ENCODE measurements around the gene C5orf63.

C5orf63 gene

DNA sequence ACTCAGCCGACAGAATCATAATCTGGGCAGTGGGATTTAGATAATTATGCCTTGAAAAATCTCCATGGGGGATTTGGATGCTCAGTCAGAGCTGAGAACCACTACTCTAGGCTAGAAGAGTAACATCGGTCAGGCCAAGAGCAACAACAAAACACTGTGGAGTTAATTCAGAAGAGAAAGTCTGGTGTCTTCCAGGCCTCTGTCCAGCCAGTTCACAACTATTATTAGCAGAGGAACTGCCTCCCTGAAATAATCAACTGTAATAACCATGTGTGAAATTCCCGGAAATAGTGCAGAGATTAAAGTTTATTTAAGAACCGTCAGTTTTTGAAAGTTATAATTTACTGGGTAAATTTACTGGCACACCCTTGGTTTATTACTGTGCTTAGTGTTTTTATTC, 34.8 kb downstream of the C5orf63 start:
- TF ChIP-seq, protein P1, sequence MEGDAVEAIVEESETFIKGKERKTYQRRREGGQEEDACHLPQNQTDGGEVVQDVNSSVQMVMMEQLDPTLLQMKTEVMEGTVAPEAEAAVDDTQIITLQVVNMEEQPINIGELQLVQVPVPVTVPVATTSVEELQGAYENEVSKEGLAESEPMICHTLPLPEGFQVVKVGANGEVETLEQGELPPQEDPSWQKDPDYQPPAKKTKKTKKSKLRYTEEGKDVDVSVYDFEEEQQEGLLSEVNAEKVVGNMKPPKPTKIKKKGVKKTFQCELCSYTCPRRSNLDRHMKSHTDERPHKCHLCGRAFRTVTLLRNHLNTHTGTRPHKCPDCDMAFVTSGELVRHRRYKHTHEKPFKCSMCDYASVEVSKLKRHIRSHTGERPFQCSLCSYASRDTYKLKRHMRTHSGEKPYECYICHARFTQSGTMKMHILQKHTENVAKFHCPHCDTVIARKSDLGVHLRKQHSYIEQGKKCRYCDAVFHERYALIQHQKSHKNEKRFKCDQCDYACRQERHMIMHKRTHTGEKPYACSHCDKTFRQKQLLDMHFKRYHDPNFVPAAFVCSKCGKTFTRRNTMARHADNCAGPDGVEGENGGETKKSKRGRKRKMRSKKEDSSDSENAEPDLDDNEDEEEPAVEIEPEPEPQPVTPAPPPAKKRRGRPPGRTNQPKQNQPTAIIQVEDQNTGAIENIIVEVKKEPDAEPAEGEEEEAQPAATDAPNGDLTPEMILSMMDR (IDR thresholded peaks at IDR 0.05; ENCODE audit: unreplicated experiment in 3 of 3), result no peak
- Mint-ChIP-seq H3K27me3 (ENCODE audit: low read depth) (peaks cover 13% of the 10 kb centered on the region), H3K4me1 (peaks cover 11% of the 10 kb centered on the region), H3K4me3 (no peak overlapping the region), H3K27ac (no peak overlapping the region), H3K36me3 (ENCODE audit: low read depth) (no peaks in the 10 kb centered on the region), H3K9me3 (no peaks in the 10 kb centered on the region)

DNA sequence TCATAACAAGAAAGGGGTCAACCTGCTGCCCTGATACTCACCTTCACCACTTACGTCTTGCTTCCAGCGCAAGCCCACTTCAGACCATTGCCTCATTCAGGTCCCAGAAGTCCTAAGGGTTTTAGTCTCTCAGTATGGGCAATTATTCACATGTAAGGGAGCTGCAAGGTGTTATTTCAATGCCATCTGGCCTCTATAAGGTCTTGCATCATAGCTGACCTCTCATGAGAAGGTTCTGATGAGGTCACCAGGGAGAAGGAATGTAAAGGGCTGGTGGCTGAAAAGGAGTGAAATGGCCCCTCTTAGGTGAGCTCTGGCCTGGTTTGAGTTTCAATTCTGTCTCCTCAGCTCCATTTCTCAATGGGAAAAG, 41.5 kb downstream of the C5orf63 start:
- Mint-ChIP-seq H3K4me1 (peaks cover 19% of the 10 kb centered on the region), H3K27me3 (ENCODE audit: low read depth) (peaks cover 29% of the 10 kb centered on the region), H3K4me3 (peak overlapping the region; percentile 89 to 93 (median 91)), H3K9me3 (no peaks in the 10 kb centered on the region), H3K36me3 (ENCODE audit: low read depth) (no peaks in the 10 kb centered on the region), H3K27ac (peak overlapping the region in 1 of 3 experiments; percentile 48)
- TF ChIP-seq, protein P1 (IDR thresholded peaks at IDR 0.05; ENCODE audit: unreplicated experiment in 3 of 3), result no peak

DNA sequence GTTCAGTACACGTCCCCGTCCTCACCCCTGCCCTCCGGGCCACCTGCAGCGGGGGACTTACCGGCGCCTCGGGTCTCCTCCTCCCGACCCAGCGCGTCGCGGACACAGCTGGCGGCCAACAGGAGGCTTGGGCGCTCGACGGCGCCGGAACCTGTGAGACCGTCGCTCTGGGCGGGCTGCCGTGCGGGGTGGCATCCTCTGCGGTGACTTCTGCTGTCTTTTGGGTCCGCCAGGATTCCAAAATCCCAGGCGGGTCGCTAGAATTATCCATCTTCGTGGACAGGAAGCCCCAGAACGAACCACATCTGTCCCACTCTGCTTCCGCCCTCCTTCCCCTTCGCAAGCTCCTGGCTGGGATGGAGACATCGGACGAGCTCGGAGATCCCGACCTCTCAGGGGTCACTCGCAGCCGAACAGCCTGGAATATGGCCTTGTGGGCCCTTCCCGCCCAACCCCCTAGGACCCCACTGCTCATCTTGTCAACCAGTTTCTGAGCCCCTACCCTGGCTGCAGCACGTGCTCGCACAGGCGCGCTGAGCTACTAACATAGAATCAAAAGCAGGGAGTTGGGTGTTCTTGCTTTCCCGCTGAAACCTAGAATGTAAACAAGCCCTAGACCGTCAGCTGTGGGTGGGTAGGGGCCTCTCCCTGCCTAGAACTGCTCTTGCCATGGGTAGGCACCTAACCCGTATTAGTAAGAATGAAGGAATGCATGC, 42.0 kb downstream of the C5orf63 start:
- H3K4me3 Mint-ChIP-seq, result peak overlapping the region; percentile 91 to 93 (median 92)
- peaks cover 29% of the 10 kb centered on the region for H3K27me3 Mint-ChIP-seq (ENCODE audit: low read depth)
- peak overlapping the region in 2 of 3 experiments; percentile 48 to 53 for H3K27ac Mint-ChIP-seq
- H3K4me1 Mint-ChIP-seq, result peaks cover 24% of the 10 kb centered on the region
- no peaks in the 10 kb centered on the region for H3K36me3 Mint-ChIP-seq (ENCODE audit: low read depth)
- TF ChIP-seq, protein P1 (IDR thresholded peaks at IDR 0.05; ENCODE audit: unreplicated experiment in 3 of 3), result peak in 1 of 3 experiments; percentile 1
- H3K9me3 Mint-ChIP-seq, result no peaks in the 10 kb centered on the region

DNA sequence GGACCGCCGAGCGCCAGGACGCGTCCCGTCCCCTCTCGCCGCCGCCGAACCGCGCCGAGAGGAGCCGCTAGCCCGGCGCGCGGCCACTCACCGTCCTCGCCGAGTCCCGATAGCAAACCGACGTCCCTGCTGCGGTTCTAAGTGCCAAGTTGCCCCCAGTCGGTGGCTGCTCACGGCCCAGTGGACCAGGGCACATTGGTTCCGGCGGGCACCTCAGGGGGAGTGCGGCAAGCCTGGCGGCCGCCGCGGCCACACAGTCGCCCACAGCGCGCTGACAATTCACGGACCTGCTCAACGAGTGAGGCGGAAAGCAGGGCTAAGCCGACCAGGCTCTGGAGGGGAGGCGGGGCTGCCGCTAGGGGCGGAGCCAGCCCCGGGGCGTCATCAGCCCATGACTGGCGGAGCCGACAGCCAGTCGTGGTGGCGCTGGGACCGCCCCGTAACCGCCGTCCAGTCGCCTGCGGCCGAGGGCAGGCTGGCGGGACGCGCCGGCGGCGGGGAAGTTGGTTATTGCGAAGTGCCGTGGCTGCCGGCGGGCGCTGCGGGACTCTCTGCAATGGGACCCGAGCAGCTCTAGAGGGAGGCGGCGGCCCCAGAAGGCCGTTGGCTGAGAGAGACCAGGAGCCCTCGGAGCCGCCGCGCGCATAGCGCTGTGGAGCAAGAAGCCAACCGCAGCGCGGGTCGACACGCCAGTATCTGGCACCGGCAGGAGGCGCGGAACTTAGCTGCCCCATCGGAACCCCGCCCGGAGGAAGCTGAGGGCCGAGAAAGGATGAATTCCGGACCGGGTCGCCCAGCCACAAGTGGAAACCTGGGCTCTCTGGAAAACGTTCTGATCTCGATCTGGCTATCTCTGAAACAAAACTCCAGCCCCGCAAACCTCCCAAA, 42.8 kb downstream of the C5orf63 start, which contains the start of gene MARCHF3:
Gene MARCHF3, minus strand, starts transcription at position 300 of the 888 bp plus-strand sequence. CDS start 112,387 bp downstream, outside the sequence.
- H3K36me3 Mint-ChIP-seq (ENCODE audit: low read depth), result no peaks in the 10 kb centered on the region
- TF ChIP-seq, protein P1 (IDR thresholded peaks at IDR 0.05; ENCODE audit: unreplicated experiment in 3 of 3), result peak; percentile 15 to 37 (median 24)
- H3K9me3 Mint-ChIP-seq, result no peaks in the 10 kb centered on the region
- peak within 1 kb of the TSS; percentile 32 to 53 (median 48) for H3K27ac Mint-ChIP-seq
- H3K27me3 Mint-ChIP-seq (ENCODE audit: low read depth), result peaks cover 26% of the 10 kb centered on the region
- peak within 1 kb of the TSS; percentile 91 to 93 (median 92) for H3K4me3 Mint-ChIP-seq
- peaks cover 32% of the 10 kb centered on the region for H3K4me1 Mint-ChIP-seq

DNA sequence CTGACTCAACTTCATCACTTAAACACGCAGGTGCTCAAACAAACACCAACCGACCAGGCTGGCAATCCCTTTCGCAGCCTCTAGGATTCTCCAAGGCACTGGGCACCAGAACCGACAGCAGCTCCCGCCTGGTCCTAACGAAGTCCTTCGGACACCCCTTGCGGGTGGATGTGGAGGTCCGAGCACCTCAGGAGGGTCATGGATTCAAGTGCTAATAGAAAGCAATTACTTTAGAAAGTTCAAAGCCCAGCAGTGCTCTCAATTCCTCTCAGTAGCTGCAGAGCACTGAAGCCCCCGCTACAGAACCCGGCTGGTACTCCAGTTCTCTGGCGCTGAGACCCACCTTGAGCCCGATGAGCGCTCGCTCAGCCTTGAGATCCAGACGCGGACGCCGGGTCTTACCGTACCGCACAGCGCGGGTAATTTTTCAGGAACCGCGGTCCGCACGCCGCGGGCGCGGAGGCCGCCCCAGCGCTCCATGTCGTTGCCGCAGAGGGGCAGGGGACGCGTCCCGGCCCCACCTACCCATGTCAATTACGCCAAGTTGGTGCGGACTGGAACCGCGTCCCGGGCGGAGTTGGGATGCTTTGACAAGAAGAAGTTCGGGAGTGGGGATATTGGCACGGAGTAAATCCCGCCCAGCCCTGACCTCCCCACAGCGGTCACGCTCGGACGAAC, 43.6 kb downstream of the C5orf63 start:
- H3K4me1 Mint-ChIP-seq, result peaks cover 40% of the 10 kb centered on the region

More for the DNA sequence above, 43.6 kb downstream of the C5orf63 start:
- Mint-ChIP-seq H3K4me3 (peak overlapping the region; percentile 91 to 93 (median 92)), H3K27me3 (ENCODE audit: low read depth) (peaks cover 26% of the 10 kb centered on the region), H3K9me3 (no peaks in the 10 kb centered on the region), H3K36me3 (ENCODE audit: low read depth) (no peaks in the 10 kb centered on the region), H3K27ac (peak overlapping the region; percentile 32 to 51 (median 40))
- TF ChIP-seq, protein P1 (IDR thresholded peaks at IDR 0.05; ENCODE audit: unreplicated experiment in 3 of 3), result peak; percentile 33 to 42 (median 37)

Measured in nephron (organoid).